SK-N-SH (cell line): Measurements from ENCODE around the gene IFITM5. TPM values are rescaled to one million over a fixed set of nuclear protein-coding genes. Genes with fewer than 3 reads are reported as not detected.

Source experiments
- CTCF ChIA-PET: fragments of 300-600, 350-600 bp; formaldehyde crosslinking; extraction: SDS; loops from one replicate; lab custom pipeline; 2021; lab: Yijun Ruan, JAX
- POLR2A ChIA-PET: fragments of 350-600 bp; sonication (Branson Sonifier 250); formaldehyde crosslinking; extraction: SDS; loops from one replicate; lab custom pipeline; 2020; ENCODE audit warnings: antibody characterized with exemption, inconsistent platforms; lab: Yijun Ruan, JAX
- DNase-seq: peaks from one replicate; pipeline ENCODE4 v3.0.0; 2012
- H2AFZ ChIP-seq: fragments of 200-600 bp; sonication (generic); 2 replicates; pipeline ENCODE4 v1.8.1; 2016; ENCODE audit warnings: antibody characterized with exemption, mild to moderate bottlenecking, low read depth
- H3F3A ChIP-seq: fragments of 200-600 bp; sonication (generic); replicated peaks from 2 replicates; pipeline ENCODE3; 2016; ENCODE audit warnings: antibody characterized with exemption, mild to moderate bottlenecking; ENCODE audit not compliant: insufficient read depth
- H3K27ac ChIP-seq, 2 experiments: fragments of 200-500 bp in 1 of 2; fragments of 200-600 bp in 1 of 2; sonication (Bioruptor generic) in 1 of 2; sonication (generic), shearing (Covaris generic) in 1 of 2; 2 replicates each; pipeline versions ENCODE4 v1.5.1 to v1.6.1; 2014 to 2016; ENCODE audit warnings: low read depth in 2 of 2, inconsistent platforms in 1 of 2, low read length in 1 of 2, mild to moderate bottlenecking in 1 of 2, mixed read lengths in 1 of 2
- H3K27me3 ChIP-seq: fragments of 200-600 bp; sonication (generic), shearing (Covaris generic); 2 replicates; pipeline ENCODE4 v1.6.1; 2016; ENCODE audit warnings: mixed run types; ENCODE audit not compliant: insufficient read depth
- H3K36me3 ChIP-seq, 2 experiments: fragments of 200-500 bp in 1 of 2; fragments of 200-600 bp in 1 of 2; sonication (Bioruptor generic) in 1 of 2; sonication (generic) in 1 of 2; replicated peaks in 1 of 2; 2 replicates each; pipeline versions ENCODE3 to v1.5.1; 2014 to 2016; ENCODE audit warnings: low read length in 1 of 2, mild to moderate bottlenecking in 1 of 2; ENCODE audit not compliant: insufficient read depth in 2 of 2, control insufficient read depth in 1 of 2
- H3K4me1 ChIP-seq, 2 experiments: fragments of 200-500 bp in 1 of 2; fragments of 200-600 bp in 1 of 2; sonication (Bioruptor generic) in 1 of 2; sonication (generic), shearing (Covaris generic) in 1 of 2; 2 replicates each; pipeline versions ENCODE4 v1.5.1 to v1.6.1; 2014 to 2016; ENCODE audit warnings: low read depth in 1 of 2, low read length in 1 of 2, mixed run types in 1 of 2; ENCODE audit not compliant: insufficient read depth in 2 of 2, control insufficient read depth in 1 of 2
- H3K4me2 ChIP-seq: fragments of 200-600 bp; sonication (generic), shearing (Covaris generic); 2 replicates; pipeline ENCODE4 v1.6.1; 2017; ENCODE audit warnings: mixed run types
- H3K4me3 ChIP-seq, 2 experiments: fragments of 200-500 bp in 1 of 2; fragments of 200-600 bp in 1 of 2; sonication (Bioruptor generic) in 1 of 2; sonication (generic), shearing (Covaris generic) in 1 of 2; 2 replicates each; pipeline versions ENCODE4 v1.5.1 to v1.8.1; 2014 to 2016; ENCODE audit warnings: low read depth in 2 of 2, inconsistent platforms in 1 of 2, low read length in 1 of 2, mild to moderate bottlenecking in 1 of 2, mixed read lengths in 1 of 2, moderate library complexity in 1 of 2
- H3K79me2 ChIP-seq: fragments of 200-600 bp; sonication (generic); 2 replicates; pipeline ENCODE4 v1.8.1; 2017; ENCODE audit warnings: mild to moderate bottlenecking; ENCODE audit not compliant: insufficient read depth
- H3K9ac ChIP-seq: fragments of 200-600 bp; sonication (generic); 2 replicates; pipeline ENCODE4 v1.6.1; 2017; ENCODE audit warnings: mixed run types
- H3K9me2 ChIP-seq: fragments of 200-600 bp; sonication (generic); 2 replicates; pipeline ENCODE4 v1.6.1; 2017; ENCODE audit warnings: mixed run types
- H3K9me3 ChIP-seq: fragments of 200-600 bp; sonication (generic); 2 replicates; pipeline ENCODE4 v1.6.1; 2017; ENCODE audit warnings: mixed run types, mild to moderate bottlenecking, moderate library complexity
- H4K20me1 ChIP-seq: fragments of 200-600 bp; sonication (generic); 2 replicates; pipeline ENCODE4 v1.6.1; 2017; ENCODE audit warnings: mild to moderate bottlenecking, mixed run types; ENCODE audit not compliant: insufficient read depth
- EP300 ChIP-seq, 2 experiments: IDR thresholded peaks; 2 replicates each; pipeline versions ENCODE4 v1.4.0 to v1.6.1; 2012; ENCODE audit warnings: borderline replicate concordance in 1 of 2, low read depth in 1 of 2, low read length in 1 of 2
- FOXM1 ChIP-seq: IDR thresholded peaks from 2 replicates; pipeline ENCODE4 v1.4.0; 2012; ENCODE audit warnings: low read depth, mild to moderate bottlenecking
- GABPA ChIP-seq: IDR thresholded peaks from 2 replicates; pipeline ENCODE4 v1.4.0; 2012; ENCODE audit warnings: low read depth, mild to moderate bottlenecking
- GATA2 ChIP-seq: sonication (generic); formaldehyde crosslinking; IDR thresholded peaks from 2 replicates; pipeline ENCODE4 v1.5.0; 2020; ENCODE audit warnings: mild to moderate bottlenecking, missing genetic modification reagents
- NRF1 ChIP-seq: IDR thresholded peaks from 2 replicates; pipeline ENCODE4 v1.6.1; 2012; ENCODE audit warnings: low read depth, mild to moderate bottlenecking, low read length
- PBX3 ChIP-seq: IDR thresholded peaks from 2 replicates; pipeline ENCODE4; 2012
- POLR2AphosphoS5 ChIP-seq: IDR thresholded peaks from 2 replicates; pipeline ENCODE4 v1.6.1; 2012; ENCODE audit warnings: low read depth, low read length
- RAD21 ChIP-seq: IDR thresholded peaks from 2 replicates; pipeline ENCODE4 v1.6.1; 2012; ENCODE audit warnings: mild to moderate bottlenecking, low read length
- REST ChIP-seq: IDR thresholded peaks from 2 replicates; pipeline ENCODE4 v1.6.1; 2012; ENCODE audit warnings: mild to moderate bottlenecking, low read depth, low read length, moderate library complexity
- SMC3 ChIP-seq: IDR thresholded peaks from 2 replicates; pipeline ENCODE4 v1.6.1; 2012; ENCODE audit warnings: low read depth, low read length, improper control_type of control experiment
- TAF1 ChIP-seq: IDR thresholded peaks from 2 replicates; pipeline ENCODE4 v1.6.1; 2012; ENCODE audit warnings: low read depth, mild to moderate bottlenecking, low read length, moderate library complexity, borderline replicate concordance
- USF2 ChIP-seq: fragments of 150-350 bp; IDR thresholded peaks from 2 replicates; pipeline ENCODE4 v1.6.1; 2017; ENCODE audit warnings: antibody characterized with exemption, low read length, low read depth, borderline replicate concordance
- WGBS: methylation state at CpG from one replicate; pipeline ENCODE4 v1.1.6; 2017; ENCODE audit warnings: low lambda C conversion rate; 5-methylcytosine and 5-hydroxymethylcytosine counted together
- polyA plus RNA-seq, 3 experiments: library from polyadenylated mRNA; depleted of rRNA; stranded (reverse); fragments of >200 nt; gene quantifications; 2 replicates each; pipeline ENCODE4 v1.2.3, GENCODE V29; 2012
- TF ChIP-seq, protein P1 (sequence below): IDR thresholded peaks from 2 replicates; pipeline ENCODE4 v1.4.0; 2012; ENCODE audit warnings: low read depth, borderline replicate concordance

Gene IFITM5
- polyA plus RNA-seq, 1 of the 3 experiments (the other 2 are of a cell fraction) = not detected

DNA sequence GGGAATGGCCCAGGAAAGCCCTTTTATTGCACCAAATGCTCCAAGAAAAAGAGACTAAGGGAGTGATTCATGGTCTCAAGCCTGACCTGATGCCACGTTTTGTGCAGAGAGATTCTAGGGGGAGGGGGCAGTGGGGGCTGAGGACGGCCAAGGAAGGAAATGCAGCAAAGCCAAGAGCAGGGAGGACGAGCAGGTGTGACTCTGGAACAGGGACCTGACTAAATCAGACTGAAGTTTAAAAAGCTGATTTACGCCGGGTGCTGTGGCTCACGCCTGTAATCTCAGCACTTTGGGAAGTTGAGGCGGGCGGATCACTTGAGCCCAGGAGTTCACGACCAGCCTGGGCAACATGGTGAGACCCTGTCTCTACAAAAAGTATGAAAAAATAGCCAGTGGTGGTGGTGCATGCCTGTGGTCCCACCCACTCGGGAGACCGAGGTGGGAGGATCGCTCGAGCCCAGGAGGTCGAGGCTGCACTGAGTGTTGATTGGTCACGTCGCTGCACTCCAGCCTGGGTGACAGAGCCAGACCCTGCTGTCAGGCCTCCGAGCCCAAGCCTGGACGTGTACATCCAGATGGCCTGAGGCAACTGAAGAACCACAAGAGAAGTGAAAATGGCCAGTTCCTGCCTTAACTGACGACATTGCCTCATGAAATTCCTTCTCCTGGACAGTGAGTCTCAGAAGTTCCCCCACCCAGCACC lies 32.2 kb upstream of the IFITM5 start:
- TF ChIP-seq FOXM1 (no peak), GATA2 (CRISPR knock-in tag) (no peak), POLR2AphosphoS5 (no peak), GABPA (no peak), SMC3 (no peak), TAF1 (no peak), USF2 (no peak), EP300 (IDR thresholded peaks at IDR 0.05; ENCODE audit: borderline replicate concordance in 1 of 2, low read depth in 1 of 2, low read length in 1 of 2) (no peak), NRF1 (no peak), REST (no peak), PBX3 (no peak), RAD21 (no peak)
- TF ChIP-seq, protein P1, sequence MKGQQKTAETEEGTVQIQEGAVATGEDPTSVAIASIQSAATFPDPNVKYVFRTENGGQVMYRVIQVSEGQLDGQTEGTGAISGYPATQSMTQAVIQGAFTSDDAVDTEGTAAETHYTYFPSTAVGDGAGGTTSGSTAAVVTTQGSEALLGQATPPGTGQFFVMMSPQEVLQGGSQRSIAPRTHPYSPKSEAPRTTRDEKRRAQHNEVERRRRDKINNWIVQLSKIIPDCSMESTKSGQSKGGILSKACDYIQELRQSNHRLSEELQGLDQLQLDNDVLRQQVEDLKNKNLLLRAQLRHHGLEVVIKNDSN = no peak
- 73% methylated on average over 16 of the region's 19 CpGs for WGBS

More for the DNA sequence above, 32.2 kb upstream of the IFITM5 start:
- Histone ChIP-seq H4K20me1 (no peaks in the 10 kb centered on the region), H3K4me3 (no peak overlapping the region), H3K4me1 (no peaks in the 10 kb centered on the region; a peak in 1 of 4 replicates), H3K27ac (no peak overlapping the region), H2AFZ (no peak overlapping the region), H3K79me2 (no peaks in the 10 kb centered on the region), H3K9ac (no peak overlapping the region), H3K4me2 (no peak overlapping the region), H3K36me3 (no peaks in the 10 kb centered on the region), H3K9me2 (no peaks in the 10 kb centered on the region), H3K27me3 (no peaks in the 10 kb centered on the region), H3F3A (no peaks in the 10 kb centered on the region), H3K9me3 (no peaks in the 10 kb centered on the region)
- ChIA-PET POLR2A (no interaction called here), CTCF (no interaction called here)
- DNase-seq = no peak
